BE2C (cell line): Measurements from ENCODE around the gene ABITRAM.

Source experiments
- DNase-seq: peaks from one replicate; pipeline ENCODE4 v3.0.0-alpha.2; 2020
- H3K27me3 ChIP-seq: fragments of 250-450 bp; sonication (Bioruptor Pico); 2 replicates; pipeline ENCODE4 v1.5.1; 2020; ENCODE audit warnings: mild to moderate bottlenecking
- H3K36me3 ChIP-seq: fragments of 250-450 bp; sonication (Bioruptor Pico); 2 replicates; pipeline ENCODE4 v1.5.1; 2020; ENCODE audit warnings: mild to moderate bottlenecking
- H3K4me1 ChIP-seq: fragments of 250-450 bp; sonication (Bioruptor Pico); 2 replicates; pipeline ENCODE4 v1.5.1; 2020
- H3K4me3 ChIP-seq: 2 replicates; pipeline ENCODE4 v1.5.1; 2011; ENCODE audit warnings: low read depth, low read length
- H3K9me3 ChIP-seq: fragments of 250-450 bp; sonication (Bioruptor Pico); 2 replicates; pipeline ENCODE4 v1.5.1; 2020
- CTCF ChIP-seq: IDR thresholded peaks from 2 replicates; pipeline ENCODE4 v1.5.1; 2012; ENCODE audit warnings: mild to moderate bottlenecking, low read depth, low read length

The ABITRAM gene

GRCh38 chr9:108924466-108924865 is 9.7 kb upstream of the ABITRAM start:
- Histone ChIP-seq H3K4me3 (no peak overlapping the region), H3K36me3 (peaks cover 69% of the 10 kb centered on the region), H3K27me3 (no peaks in the 10 kb centered on the region), H3K4me1 (no peaks in the 10 kb centered on the region), H3K9me3 (no peaks in the 10 kb centered on the region)
- TF ChIP-seq CTCF, result no peak
- DNase-seq, result no peak

GRCh38 chr9:108928386-108928785 is 5.8 kb upstream of the ABITRAM start:
- DNase-seq, result no peak
- Histone ChIP-seq H3K27me3 (no peaks in the 10 kb centered on the region), H3K4me1 (no peaks in the 10 kb centered on the region), H3K9me3 (no peaks in the 10 kb centered on the region), H3K36me3 (peaks cover 57% of the 10 kb centered on the region), H3K4me3 (no peak overlapping the region)
- no peak for TF ChIP-seq CTCF

GRCh38 chr9:108933231-108933717 is 926 bp upstream of the ABITRAM start:
- Histone ChIP-seq H3K4me1 (no peaks in the 10 kb centered on the region), H3K4me3 (peak overlapping the region; percentile 98), H3K36me3 (peaks cover 17% of the 10 kb centered on the region), H3K27me3 (no peaks in the 10 kb centered on the region), H3K9me3 (no peaks in the 10 kb centered on the region)
- no peak for DNase-seq
- no peak for TF ChIP-seq CTCF

GRCh38 chr9:108933718-108934322 is 380 bp upstream of the ABITRAM start, which contains the start of gene ELP1:
Gene ELP1 (minus strand): TSS chr9:108934124. CDS start chr9:108931146, 2,978 bp downstream.
- H3K4me3 ChIP-seq, result peak within 1 kb of the TSS; percentile 98
- no peaks in the 10 kb centered on the region for H3K27me3 ChIP-seq
- peaks cover 13% of the 10 kb centered on the region for H3K36me3 ChIP-seq
- no peaks in the 10 kb centered on the region for H3K4me1 ChIP-seq
- peak; percentile 31 for TF ChIP-seq CTCF
- no peaks in the 10 kb centered on the region for H3K9me3 ChIP-seq
- DNase-seq, result peak; percentile 96

GRCh38 chr9:108937561-108938305 is 3.5 kb downstream of the ABITRAM start:
- no peak for DNase-seq
- Histone ChIP-seq H3K4me1 (no peaks in the 10 kb centered on the region), H3K4me3 (no peak overlapping the region), H3K27me3 (no peaks in the 10 kb centered on the region), H3K9me3 (no peaks in the 10 kb centered on the region), H3K36me3 (peaks cover 26% of the 10 kb centered on the region)
- no peak for TF ChIP-seq CTCF

GRCh38 chr9:108939975-108940374 is 5.8 kb downstream of the ABITRAM start:
- Histone ChIP-seq H3K27me3 (no peaks in the 10 kb centered on the region), H3K9me3 (no peaks in the 10 kb centered on the region), H3K4me1 (no peaks in the 10 kb centered on the region), H3K4me3 (no peak overlapping the region), H3K36me3 (peaks cover 26% of the 10 kb centered on the region)
- DNase-seq, result no peak
- no peak for TF ChIP-seq CTCF
